HG03039 (cell line): ENCODE measurements around the gene PLA2G4B.
A peak's percentile ranks its signal among the peaks of the same experiment; 100 is the strongest.
"Not testable (repeated sequence)": the region's sequence is repeated elsewhere in the genome, so short reads cannot be mapped to it uniquely, and the experiment has no call there.

Experiments used
- ATAC-seq: cut with Tn5 transposase; IDR thresholded peaks from one replicate; pipeline ENCODE4 v1.9.1; 2021; ENCODE audit warnings: mild to moderate bottlenecking, moderate library complexity; ENCODE audit not compliant: unreplicated experiment

The PLA2G4B gene

GRCh38 chr15:41825572-41826535, 12.8 kb upstream of the PLA2G4B start:
- ATAC-seq, result no peak

DNA sequence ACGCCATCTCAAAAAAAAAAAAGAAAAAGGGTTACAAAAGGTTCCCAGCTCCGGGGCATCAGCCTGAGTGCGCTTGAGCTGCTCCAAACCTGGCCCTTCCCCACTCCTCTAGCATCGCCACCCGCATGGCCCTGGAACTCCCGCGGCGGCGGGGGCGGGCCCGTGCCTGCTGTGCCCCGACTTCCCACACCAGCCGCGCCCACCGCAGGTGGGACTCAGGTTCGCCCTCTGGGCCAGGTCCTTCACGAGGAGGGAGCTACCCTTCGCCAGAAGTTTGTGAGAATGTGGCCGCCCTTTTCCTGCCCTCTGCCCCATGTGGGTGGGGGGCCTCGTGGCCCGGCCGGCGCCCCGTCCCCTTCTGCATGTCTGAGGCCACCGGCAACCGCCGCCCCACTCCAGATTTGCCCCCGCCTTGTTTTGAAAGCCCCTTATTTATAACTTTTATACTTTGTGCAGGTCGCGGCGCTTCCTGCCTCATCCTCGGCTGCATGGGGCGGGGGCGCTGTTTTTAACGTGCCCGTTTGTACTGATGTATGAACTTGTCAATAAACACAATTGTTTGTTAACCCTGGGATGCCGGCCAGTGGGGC, 11.3 kb upstream of the PLA2G4B start:
- no peak for ATAC-seq

- ATAC-seq, result peak; percentile 67
Observed at GRCh38 chr15:41827880-41828806, 10.5 kb upstream of the PLA2G4B start, which contains the start of gene JMJD7. Gene JMJD7 (plus strand): TSS chr15:41828092. CDS start chr15:41828125, 33 bp downstream.

- ATAC-seq, result no peak
Observed at GRCh38 chr15:41828807-41829141, 9.9 kb upstream of the PLA2G4B start.

GRCh38 chr15:41829959-41830646, 8.5 kb upstream of the PLA2G4B start:
- ATAC-seq, result no peak

GRCh38 chr15:41831291-41831690, 7.4 kb upstream of the PLA2G4B start:
- ATAC-seq, result not testable (repeated sequence)

DNA sequence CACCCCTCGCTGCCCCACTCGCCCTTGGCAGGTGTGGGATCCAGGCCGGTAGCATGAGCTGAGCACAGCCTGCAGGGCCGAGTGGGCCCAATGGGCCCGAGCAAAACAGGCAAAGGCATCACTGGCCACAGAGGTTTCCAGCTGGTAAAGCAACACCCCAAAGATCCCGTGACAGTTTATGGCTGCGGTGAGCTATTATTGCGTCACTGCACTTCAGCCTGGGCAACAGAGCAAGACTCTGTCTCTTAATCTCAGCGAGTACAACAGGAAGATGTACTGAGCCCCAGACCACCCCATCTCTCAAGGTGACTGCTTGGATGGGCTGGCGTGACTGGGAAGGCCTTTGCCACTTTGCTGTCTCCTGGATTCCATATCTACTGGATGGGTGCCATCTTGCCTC, 6.4 kb upstream of the PLA2G4B start:
- ATAC-seq, result no peak

DNA sequence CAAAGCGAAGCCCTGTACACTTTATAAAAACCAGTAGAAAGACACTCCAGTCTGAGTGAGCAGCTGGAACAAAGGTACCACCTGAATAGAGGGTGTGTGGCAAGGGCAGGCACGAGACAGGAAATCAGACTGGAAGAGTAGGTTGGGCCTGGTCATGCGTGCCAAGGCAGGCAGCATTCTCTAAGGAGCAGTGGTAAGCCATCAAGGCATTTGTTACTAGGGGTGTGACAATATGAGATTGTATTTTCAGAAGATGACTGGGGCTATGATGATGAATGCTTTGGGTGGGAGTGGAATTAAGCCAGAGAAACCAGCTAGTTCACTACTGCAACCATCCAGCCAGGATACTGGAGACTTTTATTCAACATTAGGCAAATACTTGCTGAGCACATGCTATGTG, 5.8 kb upstream of the PLA2G4B start:
- ATAC-seq, result no peak

GRCh38 chr15:41834096-41834495, 4.6 kb upstream of the PLA2G4B start:
- ATAC-seq, result no peak

GRCh38 chr15:41836073-41836472, 2.6 kb upstream of the PLA2G4B start:
- ATAC-seq, result no peak

GRCh38 chr15:41836713-41837454, 1.8 kb upstream of the PLA2G4B start:
- no peak for ATAC-seq

GRCh38 chr15:41839781-41840491, 1.3 kb downstream of the PLA2G4B start:
- ATAC-seq, result no peak

- no peak for ATAC-seq
Observed at GRCh38 chr15:41840673-41841072, 2.0 kb downstream of the PLA2G4B start.

DNA sequence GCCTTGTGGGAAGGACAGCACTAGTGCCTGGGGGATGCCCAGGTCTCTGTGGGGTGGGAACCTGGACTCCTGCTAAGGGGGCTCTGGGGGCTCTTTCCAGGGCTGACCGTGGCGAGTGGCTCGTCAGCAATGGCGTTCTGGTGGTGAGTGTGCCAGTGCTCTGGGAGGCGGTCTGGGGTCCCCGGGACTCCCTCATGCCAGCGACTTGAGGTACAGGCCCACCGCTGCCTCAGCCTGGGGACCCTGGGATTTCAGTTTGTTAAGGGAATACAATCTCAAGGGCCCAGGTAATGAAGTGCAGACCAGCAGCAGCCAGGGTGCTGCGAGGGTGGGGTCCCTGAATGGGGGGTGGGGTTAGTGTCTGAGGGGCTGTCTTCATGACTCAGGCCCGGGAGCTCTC, 2.5 kb downstream of the PLA2G4B start:
- ATAC-seq, result no peak

DNA sequence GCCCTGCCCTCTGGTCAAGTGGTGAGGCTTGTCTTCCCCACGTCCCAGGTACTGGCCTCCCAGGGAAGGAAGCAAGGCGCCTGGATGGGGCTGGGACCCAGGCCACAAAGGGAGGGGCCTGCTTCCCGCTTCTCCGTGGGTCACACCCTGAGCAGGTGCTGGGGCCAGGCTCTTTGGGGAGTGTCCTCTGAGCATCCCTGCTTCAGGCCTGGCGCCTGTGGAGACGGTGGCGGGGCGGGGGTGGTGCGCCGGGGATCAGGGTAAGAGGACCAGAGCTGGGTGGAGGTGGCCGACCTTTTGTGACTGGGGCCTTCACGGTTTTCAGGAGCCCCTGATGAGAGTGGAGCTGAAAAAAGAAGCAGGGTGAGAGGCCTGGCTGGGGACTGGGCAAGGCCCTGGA, 3.6 kb downstream of the PLA2G4B start:
- no peak for ATAC-seq

DNA sequence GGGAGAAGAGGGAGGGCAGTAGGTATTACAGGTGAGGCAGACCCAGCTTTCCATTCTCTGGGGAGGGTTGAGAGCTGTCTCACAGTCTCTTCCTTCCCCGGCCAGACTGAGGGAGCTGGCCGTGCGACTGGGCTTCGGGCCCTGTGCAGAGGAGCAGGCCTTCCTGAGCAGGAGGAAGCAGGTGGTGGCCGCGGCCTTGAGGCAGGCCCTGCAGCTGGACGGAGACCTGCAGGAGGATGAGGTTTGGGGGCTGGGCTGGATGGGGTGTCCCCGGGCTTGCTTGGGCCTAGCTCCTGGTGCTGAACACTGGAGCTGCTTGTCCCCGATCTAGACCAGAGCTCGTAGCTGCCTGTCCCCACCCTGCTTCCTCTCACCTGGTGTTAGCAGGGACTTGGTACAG, 4.9 kb downstream of the PLA2G4B start:
- no peak for ATAC-seq

GRCh38 chr15:41844814-41845213, 6.2 kb downstream of the PLA2G4B start:
- ATAC-seq, result no peak

GRCh38 chr15:41847206-41847605, 8.6 kb downstream of the PLA2G4B start:
- no peak for ATAC-seq

GRCh38 chr15:41847981-41848380, 9.3 kb downstream of the PLA2G4B start:
- ATAC-seq, result no peak
